Stimulated activated naive CD8-positive, alpha-beta T cell treated with anti-CD3 and anti-CD28 coated beads, Interleukin-15, Interleukin-2, amounts not matched to agents 100 U/mL and 50 U/mL, for 24 hours (primary cell): ENCODE data around the gene FAM187B.
"Not testable (repeated sequence)": the region's sequence is repeated elsewhere in the genome, so short reads cannot be mapped to it uniquely, and the experiment has no call there.

Experiments
- ATAC-seq: fragments of 150-1000 bp; cut with Tn5 transposase; one replicate; pipeline ENCODE4 v1.10.0; 2021
- DNase-seq: peaks from one replicate; pipeline ENCODE4 v3.0.0; 2021

The FAM187B gene

DNA sequence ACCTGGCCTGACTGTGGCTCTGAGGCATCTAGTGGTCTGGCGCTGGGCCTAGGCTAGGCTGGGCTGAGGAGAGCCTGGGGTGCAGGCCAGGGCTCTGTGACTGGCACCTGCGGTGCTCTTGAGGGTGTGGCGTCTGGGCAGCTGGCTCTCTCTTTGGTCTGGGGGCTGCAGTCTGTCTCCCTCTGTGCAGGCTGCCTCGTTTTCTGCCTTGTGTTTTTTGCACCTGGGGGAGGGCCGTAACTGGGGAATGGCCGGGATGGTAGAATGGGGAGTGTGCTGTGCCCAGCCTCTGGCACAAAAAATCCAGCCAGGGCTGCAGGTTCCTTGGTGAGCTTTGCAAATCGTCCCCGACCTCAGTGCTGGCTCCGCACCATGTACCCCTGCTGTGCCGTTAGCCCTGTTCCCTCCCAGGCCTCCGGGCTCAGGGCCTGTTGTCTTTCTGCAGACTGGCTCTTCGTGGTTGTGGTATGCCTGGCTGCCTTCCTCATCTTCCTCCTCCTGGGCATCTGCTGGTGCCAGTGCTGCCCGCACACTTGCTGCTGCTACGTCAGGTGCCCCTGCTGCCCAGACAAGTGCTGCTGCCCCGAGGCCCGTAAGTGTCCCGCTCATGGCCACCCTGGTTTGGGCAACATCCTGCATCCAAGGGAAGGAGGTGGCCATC is 33.7 kb upstream of the FAM187B start:
- ATAC-seq (no peak), DNase-seq (peak; percentile 2)

DNA sequence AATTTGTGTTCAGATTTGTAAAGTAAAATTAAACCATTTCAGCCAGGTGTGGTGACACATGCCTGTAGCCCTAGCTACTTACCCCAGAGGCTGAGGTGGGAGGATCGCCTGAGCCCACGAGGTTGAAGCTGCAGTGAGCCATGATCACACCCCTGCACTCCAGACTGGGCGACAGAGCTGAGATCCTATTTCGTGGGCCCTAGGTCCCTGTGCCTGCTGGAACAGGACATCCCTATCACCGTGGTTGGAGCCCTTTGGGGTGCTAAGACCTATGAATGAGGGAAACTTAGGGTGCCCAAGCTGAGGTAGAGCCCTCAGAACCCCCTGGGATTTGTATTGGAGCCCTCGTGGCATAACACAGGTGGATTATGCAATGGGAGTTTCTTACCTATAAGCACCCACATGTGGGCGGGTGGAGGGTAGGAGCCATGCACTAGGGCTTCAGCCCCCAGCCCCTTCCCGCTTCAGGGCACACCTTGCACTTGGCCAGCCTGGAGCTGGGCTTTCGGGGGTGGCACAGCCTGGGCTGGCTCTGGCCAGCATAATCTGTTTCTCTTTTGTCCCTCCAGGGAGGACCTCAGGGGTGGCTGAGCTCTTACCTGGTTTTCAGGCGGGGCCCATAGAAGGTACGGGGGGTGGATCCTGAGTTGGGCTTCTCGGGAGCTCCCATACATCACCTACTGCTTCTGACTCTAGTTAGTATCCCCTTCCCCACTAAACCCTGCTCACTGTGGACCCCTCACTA is 33.0 kb upstream of the FAM187B start:
- peak; percentile 3 for DNase-seq
- ATAC-seq = no peak

- DNase-seq (peak; percentile 1), ATAC-seq (no peak)
Measured at GRCh38 chr19:35260694-35261304, 32.3 kb upstream of the FAM187B start.

GRCh38 chr19:35257113-35257461 is 28.5 kb upstream of the FAM187B start:
- no peak for DNase-seq

GRCh38 chr19:35256566-35256965 is 28.0 kb upstream of the FAM187B start:
- ATAC-seq = no peak
- DNase-seq = no peak

More at GRCh38 chr19:35257113-35257461, 28.5 kb upstream of the FAM187B start:
- no peak for ATAC-seq

DNA sequence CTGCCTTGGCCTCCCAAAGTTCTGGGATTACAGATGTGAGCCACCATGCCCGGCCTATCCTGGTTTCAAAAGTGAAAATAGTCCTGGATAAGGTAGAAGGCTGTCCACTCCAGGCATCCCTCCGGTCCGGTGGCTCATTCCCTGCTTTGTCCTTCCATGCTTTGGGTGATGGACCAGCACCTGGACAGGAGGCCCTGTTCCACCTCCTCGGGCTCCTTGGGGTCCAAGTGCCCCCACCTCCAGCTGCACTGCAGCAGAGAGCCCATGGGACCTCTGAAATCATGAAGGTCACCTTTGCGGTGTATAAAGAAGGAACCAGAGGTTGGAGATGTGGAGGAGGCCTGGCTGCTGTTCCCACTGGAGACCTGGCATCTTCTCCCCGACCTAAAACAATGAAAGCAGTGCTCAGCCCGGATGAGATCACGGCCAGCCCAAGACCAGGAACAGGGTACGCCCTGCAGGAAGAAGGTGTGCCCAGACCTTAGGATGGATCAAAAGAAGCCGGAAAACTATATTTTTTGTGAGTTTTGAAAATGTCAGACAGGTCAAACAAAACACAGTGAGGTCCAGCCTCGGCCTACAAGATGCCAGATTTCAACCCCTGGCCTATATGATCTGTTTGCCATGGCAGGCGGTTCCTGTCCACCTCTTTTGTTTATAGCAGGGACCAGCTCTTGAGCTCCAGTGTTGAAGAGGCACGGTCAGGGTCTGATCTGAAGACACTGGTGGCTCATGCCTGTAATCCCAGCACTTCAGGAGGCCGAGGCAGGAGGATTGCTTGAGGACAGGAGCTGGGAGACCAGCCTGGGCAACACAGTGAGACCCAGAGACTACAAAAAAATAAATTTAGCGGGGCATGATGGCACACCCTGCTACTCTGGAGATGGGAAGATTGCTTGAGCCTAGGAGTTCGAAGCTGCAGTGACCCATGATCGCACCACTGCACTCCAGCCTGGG is 26.1 kb upstream of the FAM187B start:
- ATAC-seq = no peak
- no peak for DNase-seq

- DNase-seq = no peak
- no peak for ATAC-seq
Measured at GRCh38 chr19:35253316-35254286, 25.1 kb upstream of the FAM187B start.

DNA sequence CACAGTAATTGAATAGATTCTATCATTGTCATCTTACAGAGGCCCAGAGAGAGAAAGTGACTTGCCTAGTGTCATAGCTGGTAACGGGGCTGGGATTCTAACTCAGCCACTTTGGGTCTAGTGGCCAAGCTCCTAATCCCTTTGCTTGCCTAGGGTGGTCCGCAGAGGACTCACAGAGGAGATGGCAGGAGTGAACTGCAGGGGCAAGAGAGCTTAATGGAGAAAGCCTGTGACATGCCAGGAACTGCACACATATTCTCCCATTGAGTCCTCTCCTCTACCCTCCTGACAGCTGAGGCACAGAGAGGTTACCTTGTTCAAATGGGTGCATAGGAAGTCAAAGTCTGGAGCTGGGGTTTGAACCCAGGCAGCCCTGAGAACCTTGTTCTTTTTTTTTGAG is 22.9 kb upstream of the FAM187B start:
- DNase-seq (no peak), ATAC-seq (no peak)

- ATAC-seq (no peak), DNase-seq (peak; percentile 5)
Measured at GRCh38 chr19:35249848-35250711, 21.5 kb upstream of the FAM187B start.

GRCh38 chr19:35249146-35249847 is 20.8 kb upstream of the FAM187B start:
- ATAC-seq (no peak), DNase-seq (no peak)

DNA sequence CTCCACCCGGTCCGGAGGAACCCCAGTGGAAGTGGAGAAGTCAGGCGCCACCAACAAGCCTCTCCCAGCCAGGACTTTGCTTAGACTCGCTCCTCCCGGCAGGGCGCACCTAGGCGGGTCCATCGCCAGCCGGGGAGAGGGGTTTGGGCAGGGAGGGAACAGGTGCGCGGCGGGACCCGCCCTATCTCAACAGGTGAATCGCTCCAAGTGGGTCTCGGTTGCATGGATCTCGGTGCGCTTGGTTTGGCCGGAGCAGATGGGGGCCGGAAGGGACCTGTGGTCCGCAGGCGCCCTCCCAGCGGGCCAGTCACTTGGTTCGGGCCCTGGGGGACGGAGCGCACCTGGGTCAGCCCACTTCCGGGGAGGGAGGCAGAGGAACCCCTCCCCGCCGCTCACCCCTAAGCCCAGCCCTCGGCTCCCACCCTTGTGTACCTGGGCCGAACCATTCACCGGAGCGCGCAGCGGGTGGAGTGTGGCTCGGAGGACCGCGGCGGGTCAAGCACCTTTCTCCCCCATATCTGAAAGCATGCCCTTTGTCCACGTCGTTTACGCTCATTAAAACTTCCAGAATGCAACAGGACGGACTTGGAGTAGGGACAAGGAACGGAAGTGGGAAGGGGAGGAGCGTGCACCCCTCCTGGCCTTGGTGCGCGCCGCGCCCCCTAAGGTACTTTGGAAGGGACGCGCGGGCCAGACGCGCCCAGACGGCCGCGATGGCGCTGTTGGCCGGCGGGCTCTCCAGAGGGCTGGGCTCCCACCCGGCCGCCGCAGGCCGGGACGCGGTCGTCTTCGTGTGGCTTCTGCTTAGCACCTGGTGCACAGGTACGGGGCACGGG is 20.0 kb upstream of the FAM187B start, which contains the start of gene LSR:
TSS of gene LSR (plus strand) at position 693 of the 836 bp plus-strand sequence. CDS start at position 714, 21 bp downstream.
- ATAC-seq = peak; percentile 93
- DNase-seq = peak; percentile 79

DNA sequence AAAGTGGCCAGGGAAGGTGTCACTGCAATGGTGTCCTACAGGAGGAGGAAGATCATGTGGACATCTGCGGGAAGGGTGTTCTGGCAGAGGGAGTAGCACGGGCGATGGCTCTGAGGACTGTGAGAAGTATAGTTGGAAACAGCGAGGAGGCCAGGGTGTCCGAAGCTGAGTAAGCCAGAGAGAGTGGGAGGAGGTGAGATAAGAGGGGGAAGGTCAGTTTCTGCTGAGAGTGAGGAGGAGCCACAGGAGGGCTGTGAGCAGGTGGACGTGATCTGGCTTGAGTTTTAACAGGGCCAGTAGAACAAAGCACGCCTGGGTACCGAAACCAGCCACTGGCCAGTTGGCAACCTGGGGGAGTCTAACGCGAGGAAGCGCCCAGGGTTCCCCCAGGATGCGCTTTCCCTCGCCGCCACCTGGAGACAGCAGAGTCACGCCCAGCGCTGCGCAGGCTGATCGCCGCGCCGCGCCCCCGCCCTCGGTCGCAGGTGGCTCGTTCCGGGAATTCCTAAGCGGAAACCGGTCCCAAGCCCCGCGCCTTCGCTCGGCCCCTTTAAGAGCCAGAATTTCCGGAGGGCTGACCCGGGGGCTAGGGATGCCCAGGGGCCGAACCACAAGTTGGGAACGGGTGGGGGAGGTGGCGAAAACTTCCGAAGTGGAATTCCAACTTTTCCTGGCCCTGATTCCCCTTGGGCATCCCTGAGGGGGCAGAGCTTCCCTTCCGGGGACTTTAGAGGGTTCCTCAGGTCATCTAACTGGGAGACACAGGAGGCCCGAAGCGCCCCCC is 19.2 kb upstream of the FAM187B start:
- ATAC-seq (peak; percentile 48), DNase-seq (peak; percentile 71)

DNA sequence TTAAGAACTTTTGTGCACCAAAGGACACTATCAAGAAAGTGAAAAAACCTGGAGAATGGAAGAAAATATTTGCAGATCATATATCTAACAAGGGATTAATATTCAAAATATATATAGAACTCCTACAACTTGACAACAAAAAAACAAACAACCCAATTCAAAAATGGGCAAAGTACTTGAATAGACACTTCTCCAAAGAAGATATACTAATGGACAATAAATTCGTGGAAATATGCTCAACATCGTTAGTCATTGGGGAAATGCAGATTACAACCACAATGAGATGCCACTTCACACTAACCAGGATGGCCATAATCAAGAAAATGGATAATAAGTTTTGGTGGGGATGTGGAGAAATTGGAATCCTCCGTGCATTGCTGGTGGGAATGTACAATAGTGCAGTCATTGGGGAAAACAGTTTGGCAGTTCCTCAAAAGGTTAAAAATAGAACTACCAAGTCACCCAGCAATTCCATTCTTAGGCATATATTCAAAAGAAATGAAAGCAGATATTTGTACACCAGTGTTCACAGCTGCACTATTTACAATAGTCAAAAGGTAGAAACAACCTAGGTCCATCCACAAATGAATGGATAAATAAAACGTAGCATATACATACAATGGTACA is 18.0 kb upstream of the FAM187B start:
- ATAC-seq (no peak), DNase-seq (no peak)

GRCh38 chr19:35241417-35241816 is 12.9 kb upstream of the FAM187B start:
- ATAC-seq (no peak), DNase-seq (no peak)

- ATAC-seq (peak; percentile 43), DNase-seq (peak; percentile 2)
Measured at GRCh38 chr19:35240327-35240726, 11.8 kb upstream of the FAM187B start.

- not testable (repeated sequence) for ATAC-seq, DNase-seq
Measured at GRCh38 chr19:35239597-35239996, 11.1 kb upstream of the FAM187B start.
